ENCODE data around the gene MED12L. TPM values are rescaled to one million over a fixed set of nuclear protein-coding genes. Genes with fewer than 3 reads are reported as not detected.

The MED12L gene
- total RNA-seq, 1 experiment from 2014 or later, result 14.9 TPM

DNA sequence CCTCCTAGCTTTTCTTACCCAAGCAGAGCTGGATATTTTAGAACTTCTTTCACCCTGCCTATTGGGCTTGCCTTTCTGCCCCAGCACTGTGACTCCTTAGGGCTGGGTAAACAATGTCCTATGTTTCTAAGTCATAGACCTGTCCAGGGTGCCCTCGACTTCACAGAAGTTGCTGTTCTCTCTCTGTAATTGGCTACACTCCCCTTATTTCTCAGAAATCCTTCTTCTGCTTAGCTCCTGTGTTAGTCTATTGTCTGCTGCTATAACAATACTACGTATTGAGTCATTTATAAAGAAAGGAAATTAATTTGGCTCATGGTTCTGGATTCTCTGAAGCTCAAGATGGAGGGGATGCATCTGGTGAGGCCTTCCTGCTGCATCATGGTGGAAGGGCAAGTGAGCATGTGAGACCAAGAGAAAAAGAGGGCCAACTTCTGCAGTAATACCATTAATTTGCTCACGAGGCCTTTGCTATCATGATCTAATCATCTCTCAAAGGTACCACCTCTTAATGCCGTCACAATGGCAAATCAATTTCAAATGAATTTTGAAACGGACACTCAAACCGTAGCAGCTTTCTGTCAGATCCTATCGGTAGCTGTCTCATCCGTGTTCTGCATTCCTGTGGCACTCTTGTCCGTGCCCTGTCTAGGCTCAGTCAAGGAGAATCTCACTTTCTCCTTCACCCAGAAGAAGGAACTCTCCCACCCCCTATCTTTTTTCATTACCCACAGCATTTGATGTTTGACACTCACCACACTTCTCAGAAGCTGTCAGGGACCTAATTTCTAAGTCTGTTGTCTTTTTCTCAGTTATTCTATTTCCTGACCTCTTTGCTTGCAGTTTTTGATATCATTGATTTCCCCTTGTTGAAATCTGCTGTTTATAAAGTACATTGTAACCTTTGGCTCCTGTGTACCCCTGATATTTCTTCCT lies 139.8 kb downstream of the MED12L start:
- Histone ChIP-seq H3K27me3 (ENCODE audit: insufficient read depth, low read length) (no peaks in the 10 kb centered on the region), H2BK5ac (ENCODE audit: insufficient read length, low read length) (no peak overlapping the region), H3K9ac (ENCODE audit: extremely low read depth, insufficient read length, low read length) (no peak overlapping the region), H4K5ac (ENCODE audit: insufficient read length, low read depth, low read length) (no peak overlapping the region), H3K14ac (ENCODE audit: insufficient read depth, low read length) (no peak overlapping the region), H3K56ac (ENCODE audit: insufficient read length, low read depth, low read length) (no peak overlapping the region), H3T11ph (ENCODE audit: low read length) (no peak overlapping the region), H2AK5ac (ENCODE audit: insufficient read length, low read length) (no peak overlapping the region), H4K91ac (ENCODE audit: insufficient read length, low read depth, low read length) (no peak overlapping the region), H3K27ac (ENCODE audit: insufficient read length, low read depth, low read length) (no peak overlapping the region), H3K23me2 (ENCODE audit: insufficient read length, low read depth, low read length, poor library complexity, severe bottlenecking) (no peaks in the 10 kb centered on the region), H4K8ac (replicated peaks; ENCODE audit: insufficient read length, low read depth, low read length) (no peak overlapping the region), H3K79me1 (ENCODE audit: insufficient read depth, low read depth, low read length, poor library complexity, severe bottlenecking) (no peaks in the 10 kb centered on the region), H2BK15ac (ENCODE audit: low read depth, low read length) (no peak overlapping the region), H3K18ac (ENCODE audit: insufficient read length, low read depth, low read length) (no peak overlapping the region), H3K4me1 (ENCODE audit: insufficient read depth, low read length) (peaks cover 7% of the 10 kb centered on the region; the same call in 1 of the 2 replicates), H3K9me3 (ENCODE audit: control insufficient read depth, low read depth, low read length) (no peaks in the 10 kb centered on the region), H4K20me1 (ENCODE audit: control insufficient read depth, insufficient read depth, insufficient read length) (no peaks in the 10 kb centered on the region), H2AFZ (ENCODE audit: low read length) (no peak overlapping the region), H3K4ac (ENCODE audit: low read depth, low read length) (no peak overlapping the region), H2BK12ac (ENCODE audit: insufficient read length, low read depth, low read length) (no peak overlapping the region), H3K23ac (ENCODE audit: insufficient read length, low read depth, low read length) (no peak overlapping the region), H3K79me2 (ENCODE audit: insufficient read depth, low read length) (no peaks in the 10 kb centered on the region), H2BK20ac (ENCODE audit: low read depth, low read length, poor library complexity, severe bottlenecking) (no peak overlapping the region), H2BK120ac (ENCODE audit: low read depth, low read length, poor library complexity, severe bottlenecking) (no peak overlapping the region), H3K4me2 (ENCODE audit: insufficient read depth, insufficient read length, low read length) (no peak overlapping the region)
- Mint-ChIP-seq H3K4me3 (no peak overlapping the region), H3K4me1 (peaks cover 14 to 19% of the 10 kb centered on the region in 2 experiments), H3K27ac (peak overlapping the region in 1 of 3 experiments; percentile 27; a peak in 3 of 7 replicates), H3K36me3 (ENCODE audit: insufficient read depth in 1 of 3, low read depth in 3 of 3) (peaks cover 20 to 27% (median 23%) of the 10 kb centered on the region in 3 experiments), H3K27me3 (ENCODE audit: low read depth) (no peaks in the 10 kb centered on the region), H3K9me3 (peaks cover 6 to 15% of the 10 kb centered on the region in 2 experiments; a peak in 4 of 5 replicates)
- TF ChIP-seq, protein P1, sequence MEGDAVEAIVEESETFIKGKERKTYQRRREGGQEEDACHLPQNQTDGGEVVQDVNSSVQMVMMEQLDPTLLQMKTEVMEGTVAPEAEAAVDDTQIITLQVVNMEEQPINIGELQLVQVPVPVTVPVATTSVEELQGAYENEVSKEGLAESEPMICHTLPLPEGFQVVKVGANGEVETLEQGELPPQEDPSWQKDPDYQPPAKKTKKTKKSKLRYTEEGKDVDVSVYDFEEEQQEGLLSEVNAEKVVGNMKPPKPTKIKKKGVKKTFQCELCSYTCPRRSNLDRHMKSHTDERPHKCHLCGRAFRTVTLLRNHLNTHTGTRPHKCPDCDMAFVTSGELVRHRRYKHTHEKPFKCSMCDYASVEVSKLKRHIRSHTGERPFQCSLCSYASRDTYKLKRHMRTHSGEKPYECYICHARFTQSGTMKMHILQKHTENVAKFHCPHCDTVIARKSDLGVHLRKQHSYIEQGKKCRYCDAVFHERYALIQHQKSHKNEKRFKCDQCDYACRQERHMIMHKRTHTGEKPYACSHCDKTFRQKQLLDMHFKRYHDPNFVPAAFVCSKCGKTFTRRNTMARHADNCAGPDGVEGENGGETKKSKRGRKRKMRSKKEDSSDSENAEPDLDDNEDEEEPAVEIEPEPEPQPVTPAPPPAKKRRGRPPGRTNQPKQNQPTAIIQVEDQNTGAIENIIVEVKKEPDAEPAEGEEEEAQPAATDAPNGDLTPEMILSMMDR (conservative IDR thresholded peaks at IDR 0.05), result no peak
- no peak for DNase-seq
- WGBS (ENCODE audit: extremely low coverage, insufficient read length, low lambda C conversion rate), result no CpG with 5 or more reads among the region's 9 CpGs

Data from H9 (cell line).